ENCODE measurements around the gene RPAIN. TPM values are rescaled to one million over a fixed set of nuclear protein-coding genes. Genes with fewer than 3 reads are reported as not detected.
A peak's percentile ranks its signal among the peaks of the same experiment; 100 is the strongest.
"Not testable (repeated sequence)": the region's sequence is repeated elsewhere in the genome, so short reads cannot be mapped to it uniquely, and the experiment has no call there.

Gene RPAIN
- total and polyA plus RNA-seq, 9 donors: 26.5 to 46.7 (median 34.1) TPM

DNA sequence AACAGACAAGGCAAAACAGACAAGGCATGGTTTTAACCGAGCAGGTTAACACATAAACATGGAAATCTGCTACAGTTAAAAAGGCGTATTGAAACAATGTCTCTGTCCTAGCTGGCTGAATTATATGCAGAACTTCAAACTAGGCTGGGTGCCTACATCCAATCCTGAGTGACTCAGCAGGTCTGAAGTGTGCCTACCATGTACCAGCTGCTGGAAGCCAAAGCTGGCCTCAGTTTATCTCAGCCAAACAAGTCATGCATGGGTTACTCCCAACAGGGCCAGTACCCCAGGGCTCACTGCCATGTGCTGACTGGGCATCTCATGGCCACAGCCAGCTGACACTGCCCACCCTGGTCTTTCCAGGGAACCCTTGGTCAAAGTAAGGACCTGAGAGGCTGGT is 15.0 kb downstream of the RPAIN start:
- Histone ChIP-seq H3K4me1 (ENCODE audit: insufficient read depth) (peaks cover 2% of the 10 kb centered on the region), H3K27me3 (no peaks in the 10 kb centered on the region), H3K27ac (no peak overlapping the region), H3K36me3 (no peaks in the 10 kb centered on the region), H3K9me3 (no peaks in the 10 kb centered on the region), H3K4me3 (no peak overlapping the region)
- intact Hi-C loops (cut with DNase I): no loop called here
- WGBS, 3 donors: 89 to 96% (median 92%) methylated on average over 2 of the region's 2 CpGs
- TF ChIP-seq, protein P1, sequence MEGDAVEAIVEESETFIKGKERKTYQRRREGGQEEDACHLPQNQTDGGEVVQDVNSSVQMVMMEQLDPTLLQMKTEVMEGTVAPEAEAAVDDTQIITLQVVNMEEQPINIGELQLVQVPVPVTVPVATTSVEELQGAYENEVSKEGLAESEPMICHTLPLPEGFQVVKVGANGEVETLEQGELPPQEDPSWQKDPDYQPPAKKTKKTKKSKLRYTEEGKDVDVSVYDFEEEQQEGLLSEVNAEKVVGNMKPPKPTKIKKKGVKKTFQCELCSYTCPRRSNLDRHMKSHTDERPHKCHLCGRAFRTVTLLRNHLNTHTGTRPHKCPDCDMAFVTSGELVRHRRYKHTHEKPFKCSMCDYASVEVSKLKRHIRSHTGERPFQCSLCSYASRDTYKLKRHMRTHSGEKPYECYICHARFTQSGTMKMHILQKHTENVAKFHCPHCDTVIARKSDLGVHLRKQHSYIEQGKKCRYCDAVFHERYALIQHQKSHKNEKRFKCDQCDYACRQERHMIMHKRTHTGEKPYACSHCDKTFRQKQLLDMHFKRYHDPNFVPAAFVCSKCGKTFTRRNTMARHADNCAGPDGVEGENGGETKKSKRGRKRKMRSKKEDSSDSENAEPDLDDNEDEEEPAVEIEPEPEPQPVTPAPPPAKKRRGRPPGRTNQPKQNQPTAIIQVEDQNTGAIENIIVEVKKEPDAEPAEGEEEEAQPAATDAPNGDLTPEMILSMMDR (IDR thresholded peaks at IDR 0.05): no peak
- TF ChIP-seq EP300 (IDR thresholded peaks at IDR 0.05): no peak
- no peak for TF ChIP-seq POLR2A (IDR thresholded peaks at IDR 0.05)
- no peak for DNase-seq

DNA sequence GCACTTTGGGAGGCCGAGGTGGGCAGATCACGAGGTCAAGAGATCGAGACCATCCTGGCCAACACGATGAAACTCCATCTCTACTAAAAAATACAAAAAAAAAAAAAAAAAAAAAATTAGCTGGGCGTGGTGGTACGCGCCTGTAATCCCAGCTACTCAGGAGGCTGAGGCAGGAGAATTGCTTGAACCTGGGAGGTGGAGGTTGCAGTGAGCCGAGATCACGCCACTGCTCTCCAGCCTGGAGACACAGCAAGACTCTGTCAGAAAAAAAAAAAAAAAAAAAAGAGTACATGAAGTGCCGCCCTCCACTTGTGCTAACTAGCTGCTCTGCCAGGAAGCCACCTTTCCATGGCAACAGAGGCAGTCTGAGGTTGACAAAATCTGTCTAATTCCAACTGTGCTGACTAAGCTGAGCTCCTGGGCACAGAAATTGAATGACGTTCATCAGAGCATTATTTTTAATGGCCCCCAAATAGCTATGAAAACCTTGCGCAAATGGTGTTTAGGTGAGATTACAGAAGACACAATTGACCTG is 15.9 kb downstream of the RPAIN start:
- H3K9me3 ChIP-seq; H3K36me3 ChIP-seq; DNase-seq; H3K4me1 ChIP-seq (ENCODE audit: insufficient read depth); intact Hi-C loops (cut with DNase I); H3K27ac ChIP-seq; H3K4me3 ChIP-seq; H3K27me3 ChIP-seq: not testable (repeated sequence)
- 82 to 89% (median 89%) methylated on average over 9 to 12 of the region's 12 CpGs for whole genome bisulfite sequencing, 3 donors

DNA sequence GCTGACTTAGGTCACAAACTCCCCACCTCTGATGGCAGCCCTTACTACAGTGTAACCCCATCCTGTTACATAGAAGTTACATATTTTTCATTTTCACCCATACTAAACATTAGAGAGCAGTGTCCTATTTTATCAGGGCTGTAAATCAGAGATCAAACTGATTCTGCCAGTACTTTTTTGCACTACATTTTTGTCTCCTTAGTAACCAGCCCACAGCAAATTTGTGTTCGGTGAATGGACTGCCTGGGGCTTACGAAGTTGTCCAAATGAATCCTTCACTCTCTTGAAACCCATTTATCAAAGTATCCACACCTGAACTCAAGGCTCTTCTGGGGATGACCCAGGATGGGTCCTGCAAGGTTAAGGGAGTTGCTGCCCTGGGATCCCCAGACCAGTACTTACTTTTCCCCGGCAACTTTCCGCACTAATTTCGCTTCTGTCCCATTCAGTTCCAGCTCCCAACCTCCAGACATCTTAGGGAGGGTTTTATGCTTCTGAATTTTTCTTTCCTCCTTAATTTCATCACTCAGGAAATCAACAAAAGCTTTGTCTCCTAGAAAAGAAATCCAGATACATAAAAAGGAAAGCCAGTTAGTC is 17.8 kb downstream of the RPAIN start:
- Histone ChIP-seq H3K36me3 (no peaks in the 10 kb centered on the region), H3K4me3 (peak overlapping the region; percentile 75), H3K9me3 (no peaks in the 10 kb centered on the region), H3K4me1 (ENCODE audit: insufficient read depth) (peaks cover 2% of the 10 kb centered on the region), H3K27ac (no peak overlapping the region), H3K27me3 (no peaks in the 10 kb centered on the region)
- WGBS, 3 donors: 44 to 52% (median 46%) methylated on average over 5 of the region's 5 CpGs
- intact Hi-C loops (cut with DNase I): no loop called here
- TF ChIP-seq, protein P1 (IDR thresholded peaks at IDR 0.05): no peak
- DNase-seq: no peak

DNA sequence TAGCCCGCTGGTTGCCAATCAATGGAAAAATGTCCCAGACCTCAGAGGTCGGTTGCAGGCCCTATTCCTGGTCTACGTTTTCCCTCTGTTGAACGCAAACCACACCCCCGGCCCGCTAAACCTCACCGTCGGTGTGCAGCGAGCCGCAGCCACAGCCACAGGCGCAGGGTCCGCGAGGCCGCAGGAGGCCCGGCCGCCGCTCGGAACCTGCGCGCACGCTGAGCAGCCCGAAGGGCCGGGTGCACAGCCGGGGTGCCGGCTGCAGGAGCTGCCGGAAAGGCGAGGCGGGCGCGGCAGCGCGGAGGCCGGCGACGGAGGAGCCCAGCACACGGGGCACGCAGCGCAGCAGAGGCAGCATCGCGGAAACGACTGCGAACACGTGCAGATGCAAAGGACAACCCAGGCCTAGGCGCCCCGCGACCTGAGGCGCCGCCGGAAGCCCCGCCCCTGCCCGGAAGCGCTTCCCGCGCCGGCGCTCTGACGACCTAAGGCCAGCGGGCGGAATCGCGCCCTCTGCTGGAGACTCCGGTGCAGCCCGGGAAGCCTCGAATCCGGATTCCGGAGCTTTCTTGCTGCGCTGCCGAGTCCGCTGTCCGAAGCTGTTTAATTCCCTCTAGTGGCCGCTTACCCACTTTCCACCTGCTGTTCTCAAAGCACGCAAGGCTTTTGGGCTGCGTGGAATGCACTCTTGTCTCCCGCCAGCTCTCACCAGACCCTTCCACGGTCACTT is 18.9 kb downstream of the RPAIN start, which contains the start of gene C1QBP:
TSS of gene C1QBP (minus strand) at position 440 of the 730 bp plus-strand sequence. CDS start at position 358, 82 bp downstream.
- H3K4me1 ChIP-seq (ENCODE audit: insufficient read depth): peaks cover 2% of the 10 kb centered on the region
- peak; percentile 38 for TF ChIP-seq POLR2A (IDR thresholded peaks at IDR 0.05)
- TF ChIP-seq EP300 (IDR thresholded peaks at IDR 0.05): no peak
- TF ChIP-seq, protein P1 (IDR thresholded peaks at IDR 0.05): peak; percentile 95 to 100 (median 96)
- no peaks in the 10 kb centered on the region for H3K27me3 ChIP-seq
- H3K36me3 ChIP-seq: no peaks in the 10 kb centered on the region
- no peaks in the 10 kb centered on the region for H3K9me3 ChIP-seq
- H3K27ac ChIP-seq: peak within 1 kb of the TSS in 1 of 2 donors; percentile 55
- H3K4me3 ChIP-seq: peak within 1 kb of the TSS; percentile 75
- 0 to 1% (median 0%) methylated on average over 55 to 75 of the region's 75 CpGs for WGBS, 3 donors
- intact Hi-C loops (cut with DNase I): no loop called here
- peak; percentile 83 to 96 (median 93) for DNase-seq

DNA sequence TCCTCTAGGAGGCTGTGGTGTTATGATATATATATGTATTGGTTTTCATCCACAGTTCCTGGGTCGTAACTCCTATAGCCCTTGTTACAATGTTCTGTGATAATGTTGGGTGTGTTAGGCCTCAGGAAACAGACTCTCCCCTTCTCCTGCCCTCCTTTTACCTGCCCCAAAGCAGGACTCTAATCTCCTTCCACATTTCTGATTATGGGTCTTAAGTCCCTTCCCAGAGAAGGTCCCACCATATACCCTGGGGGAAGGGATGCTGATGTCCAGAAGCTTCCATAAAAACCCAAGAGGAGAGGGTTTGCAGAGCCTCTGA is 19.4 kb downstream of the RPAIN start:
- TF ChIP-seq POLR2A (IDR thresholded peaks at IDR 0.05) (no peak), EP300 (IDR thresholded peaks at IDR 0.05) (no peak)
- TF ChIP-seq, protein P1 (IDR thresholded peaks at IDR 0.05): no peak
- Histone ChIP-seq H3K27ac (peak overlapping the region in 1 of 2 donors; percentile 55), H3K9me3 (no peaks in the 10 kb centered on the region), H3K27me3 (no peaks in the 10 kb centered on the region), H3K4me1 (ENCODE audit: insufficient read depth) (peaks cover 2% of the 10 kb centered on the region), H3K36me3 (no peaks in the 10 kb centered on the region), H3K4me3 (peak overlapping the region; percentile 75)
- intact Hi-C loops (cut with DNase I): no loop called here
- DNase-seq: no peak
- WGBS, 3 donors: 6 to 30% (median 12%) methylated on average over 1 of the region's 1 CpG

Data from ovary (tissue), 9 donors.